VCaP (cell line): Measurements from ENCODE around the gene KRT76.

ENCODE experiments used
- H3K27ac ChIP-seq: fragments of 450-650 bp; 2 replicates; pipeline ENCODE4 v1.5.1; 2017
- TF ChIP-seq, protein P1 (sequence below): fragments of 450-650 bp; conservative IDR thresholded peaks from 2 replicates; pipeline ENCODE4 v1.5.1; 2017; ENCODE audit warnings: mild to moderate bottlenecking, moderate library complexity

The KRT76 gene

GRCh38 chr12:52742196-52742580, 35.0 kb downstream of the KRT76 start:
- TF ChIP-seq, protein P1, sequence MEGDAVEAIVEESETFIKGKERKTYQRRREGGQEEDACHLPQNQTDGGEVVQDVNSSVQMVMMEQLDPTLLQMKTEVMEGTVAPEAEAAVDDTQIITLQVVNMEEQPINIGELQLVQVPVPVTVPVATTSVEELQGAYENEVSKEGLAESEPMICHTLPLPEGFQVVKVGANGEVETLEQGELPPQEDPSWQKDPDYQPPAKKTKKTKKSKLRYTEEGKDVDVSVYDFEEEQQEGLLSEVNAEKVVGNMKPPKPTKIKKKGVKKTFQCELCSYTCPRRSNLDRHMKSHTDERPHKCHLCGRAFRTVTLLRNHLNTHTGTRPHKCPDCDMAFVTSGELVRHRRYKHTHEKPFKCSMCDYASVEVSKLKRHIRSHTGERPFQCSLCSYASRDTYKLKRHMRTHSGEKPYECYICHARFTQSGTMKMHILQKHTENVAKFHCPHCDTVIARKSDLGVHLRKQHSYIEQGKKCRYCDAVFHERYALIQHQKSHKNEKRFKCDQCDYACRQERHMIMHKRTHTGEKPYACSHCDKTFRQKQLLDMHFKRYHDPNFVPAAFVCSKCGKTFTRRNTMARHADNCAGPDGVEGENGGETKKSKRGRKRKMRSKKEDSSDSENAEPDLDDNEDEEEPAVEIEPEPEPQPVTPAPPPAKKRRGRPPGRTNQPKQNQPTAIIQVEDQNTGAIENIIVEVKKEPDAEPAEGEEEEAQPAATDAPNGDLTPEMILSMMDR = no peak
- no peak overlapping the region for H3K27ac ChIP-seq

GRCh38 chr12:52741375-52742195, 35.6 kb downstream of the KRT76 start:
- TF ChIP-seq, protein P1 = no peak
- no peak overlapping the region for H3K27ac ChIP-seq

DNA sequence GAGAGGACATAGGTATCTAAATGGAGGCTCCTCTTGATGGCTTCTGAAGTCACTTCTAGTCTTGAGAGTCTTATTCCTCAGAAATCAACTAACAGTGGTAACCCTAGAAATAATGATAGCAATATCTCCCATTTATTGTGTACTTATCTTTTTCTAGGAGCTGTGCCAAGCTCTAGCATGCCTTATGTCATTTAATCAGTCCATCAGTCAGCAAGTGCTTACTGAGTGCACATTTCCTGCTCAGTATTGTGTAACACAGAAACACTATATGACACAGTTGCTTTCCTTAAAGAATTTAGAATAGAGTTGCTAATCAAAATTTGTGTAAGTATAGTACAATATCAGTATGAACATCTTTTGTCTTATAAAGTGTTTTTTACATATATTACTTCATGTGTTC, 36.6 kb downstream of the KRT76 start:
- no peak overlapping the region; the same call in 1 of the 2 replicates for H3K27ac ChIP-seq
- TF ChIP-seq, protein P1 = no peak

DNA sequence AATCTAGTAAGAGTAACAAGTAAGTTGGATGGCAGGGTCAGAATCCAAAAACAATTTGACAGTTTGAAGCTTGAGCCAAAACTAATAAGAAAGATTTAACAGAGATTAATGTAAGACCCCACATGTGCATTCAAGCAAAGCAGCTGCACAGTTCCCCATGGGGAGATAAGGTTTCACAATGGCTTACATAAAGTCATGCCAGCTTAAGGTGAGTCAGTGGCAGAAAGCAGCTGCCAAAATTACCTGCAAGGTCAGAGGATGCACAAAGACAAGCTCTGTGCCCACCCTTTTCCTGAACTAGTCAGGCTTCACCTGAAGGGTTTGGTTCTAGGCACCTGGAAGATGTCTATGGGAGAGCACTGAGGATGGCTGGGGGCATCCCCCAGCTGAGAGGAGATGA, 37.2 kb downstream of the KRT76 start:
- H3K27ac ChIP-seq = no peak overlapping the region; the same call in 1 of the 2 replicates
- TF ChIP-seq, protein P1 = no peak

GRCh38 chr12:52735816-52736632, 41.1 kb downstream of the KRT76 start:
- H3K27ac ChIP-seq = no peak overlapping the region
- TF ChIP-seq, protein P1 = no peak

GRCh38 chr12:52735106-52735505, 42.0 kb downstream of the KRT76 start:
- H3K27ac ChIP-seq = no peak overlapping the region
- TF ChIP-seq, protein P1 = no peak

- TF ChIP-seq, protein P1 = no peak
- H3K27ac ChIP-seq = no peak overlapping the region
Observed at GRCh38 chr12:52730793-52731192, 46.4 kb downstream of the KRT76 start.
